ENCODE data around the gene WNT5B. TPM values are rescaled to one million over a fixed set of nuclear protein-coding genes. Genes with fewer than 3 reads are reported as not detected.

WNT5B gene
- total RNA-seq, 1 donor from 2014 or later, result 54.4 TPM

DNA sequence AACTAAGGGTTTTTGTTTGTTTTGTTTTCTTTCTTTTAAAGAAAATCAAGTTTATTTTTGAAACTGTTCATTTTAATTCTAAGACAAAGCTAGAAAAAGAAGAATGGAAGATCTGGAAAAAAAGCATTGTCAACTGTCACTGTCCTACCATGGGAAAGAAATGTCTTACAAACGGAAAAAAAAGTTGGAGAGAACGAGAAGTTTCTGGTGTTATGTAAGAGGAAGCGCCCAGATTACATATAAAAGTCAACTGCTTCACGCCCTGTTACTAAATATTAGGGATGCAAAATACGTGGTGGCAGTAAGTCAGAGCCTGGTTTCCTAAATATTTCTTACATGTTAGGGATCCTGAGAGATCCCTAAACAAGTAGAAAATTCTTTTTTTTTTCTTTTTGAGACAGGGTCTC is 20.3 kb upstream of the WNT5B start:
- Mint-ChIP-seq H3K4me3 (no peak overlapping the region), H3K27me3 (ENCODE audit: low read depth) (no peaks in the 10 kb centered on the region), H3K27ac (no peak overlapping the region), H3K9me3 (no peaks in the 10 kb centered on the region), H3K4me1 (peaks cover 28% of the 10 kb centered on the region), H3K36me3 (no peaks in the 10 kb centered on the region)
- TF ChIP-seq, protein P1, sequence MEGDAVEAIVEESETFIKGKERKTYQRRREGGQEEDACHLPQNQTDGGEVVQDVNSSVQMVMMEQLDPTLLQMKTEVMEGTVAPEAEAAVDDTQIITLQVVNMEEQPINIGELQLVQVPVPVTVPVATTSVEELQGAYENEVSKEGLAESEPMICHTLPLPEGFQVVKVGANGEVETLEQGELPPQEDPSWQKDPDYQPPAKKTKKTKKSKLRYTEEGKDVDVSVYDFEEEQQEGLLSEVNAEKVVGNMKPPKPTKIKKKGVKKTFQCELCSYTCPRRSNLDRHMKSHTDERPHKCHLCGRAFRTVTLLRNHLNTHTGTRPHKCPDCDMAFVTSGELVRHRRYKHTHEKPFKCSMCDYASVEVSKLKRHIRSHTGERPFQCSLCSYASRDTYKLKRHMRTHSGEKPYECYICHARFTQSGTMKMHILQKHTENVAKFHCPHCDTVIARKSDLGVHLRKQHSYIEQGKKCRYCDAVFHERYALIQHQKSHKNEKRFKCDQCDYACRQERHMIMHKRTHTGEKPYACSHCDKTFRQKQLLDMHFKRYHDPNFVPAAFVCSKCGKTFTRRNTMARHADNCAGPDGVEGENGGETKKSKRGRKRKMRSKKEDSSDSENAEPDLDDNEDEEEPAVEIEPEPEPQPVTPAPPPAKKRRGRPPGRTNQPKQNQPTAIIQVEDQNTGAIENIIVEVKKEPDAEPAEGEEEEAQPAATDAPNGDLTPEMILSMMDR (IDR thresholded peaks at IDR 0.05; ENCODE audit: unreplicated experiment), result no peak
- no peak for DNase-seq (ENCODE audit: low spot score in 2 of 2, unreplicated experiment in 2 of 2)

DNA sequence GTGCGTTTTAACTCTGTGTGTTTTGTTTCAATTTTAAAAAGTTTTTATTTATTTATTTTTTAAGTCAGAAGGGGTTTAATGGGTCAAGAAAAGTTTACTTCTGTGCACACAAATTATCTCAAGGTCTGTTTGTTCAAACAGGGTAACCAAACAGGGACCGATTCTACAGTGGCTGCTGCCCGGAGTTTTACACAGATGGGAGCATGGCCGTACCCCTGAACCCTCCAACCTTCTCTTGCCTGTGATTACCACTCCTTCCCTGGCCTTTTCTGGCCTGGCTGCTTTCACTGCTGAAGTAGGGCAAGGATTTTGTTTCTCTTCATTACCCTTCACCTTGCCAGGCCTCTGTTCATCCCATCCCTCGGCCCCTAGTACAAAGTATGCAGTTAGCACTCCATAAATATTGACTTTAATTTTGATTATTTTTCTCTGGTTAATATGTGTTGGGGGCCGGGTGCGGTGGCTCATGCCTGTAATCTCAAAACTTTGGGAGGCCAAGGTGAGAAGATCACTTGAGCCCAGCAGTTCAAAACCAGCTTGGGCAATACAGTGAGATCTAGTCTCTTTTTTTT is 18.9 kb upstream of the WNT5B start:
- H3K9me3 Mint-ChIP-seq, result no peaks in the 10 kb centered on the region
- no peaks in the 10 kb centered on the region for H3K36me3 Mint-ChIP-seq
- H3K27ac Mint-ChIP-seq, result no peak overlapping the region
- no peaks in the 10 kb centered on the region for H3K27me3 Mint-ChIP-seq (ENCODE audit: low read depth)
- peaks cover 20% of the 10 kb centered on the region for H3K4me1 Mint-ChIP-seq
- no peak for DNase-seq (ENCODE audit: low spot score in 2 of 2, unreplicated experiment in 2 of 2)
- no peak overlapping the region for H3K4me3 Mint-ChIP-seq
- TF ChIP-seq, protein P1 (IDR thresholded peaks at IDR 0.05; ENCODE audit: unreplicated experiment), result no peak

DNA sequence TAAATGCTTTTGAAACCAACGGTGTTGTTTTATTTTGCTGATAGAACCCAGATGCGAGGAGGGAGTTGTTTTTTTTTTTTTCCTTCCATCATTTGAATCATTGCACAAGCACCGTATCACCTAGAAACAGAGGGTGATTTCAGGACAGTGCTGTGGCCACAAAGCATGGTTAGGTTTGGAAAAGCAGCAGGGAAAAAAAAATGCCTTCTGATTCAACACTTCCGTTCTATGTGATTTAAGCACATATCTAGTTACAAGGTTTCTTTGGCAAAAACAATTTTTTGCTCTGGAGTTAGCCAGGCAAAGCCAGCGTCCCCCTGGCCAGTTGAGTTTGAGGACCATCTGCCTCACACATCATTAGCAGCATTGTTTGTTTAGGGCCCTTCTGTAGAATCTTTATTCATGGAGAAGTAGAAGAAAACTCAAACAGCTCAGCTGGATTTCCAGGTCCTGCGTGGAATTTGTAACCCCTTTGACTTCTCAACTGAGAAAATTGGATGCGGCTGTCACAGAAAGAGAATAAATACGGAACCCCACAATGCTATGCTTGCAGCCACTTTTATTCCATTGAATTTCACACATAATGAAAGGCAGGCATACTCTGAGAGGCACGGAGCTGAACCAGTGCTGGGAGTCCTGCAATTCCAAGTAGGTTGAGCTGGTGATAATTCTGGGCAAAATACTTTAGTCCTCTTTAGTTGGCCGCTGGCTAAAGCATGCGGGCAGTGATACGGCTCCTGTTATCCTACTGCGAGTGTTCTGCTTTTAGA is 17.0 kb upstream of the WNT5B start:
- H3K27me3 Mint-ChIP-seq (ENCODE audit: low read depth), result no peaks in the 10 kb centered on the region
- H3K36me3 Mint-ChIP-seq, result no peaks in the 10 kb centered on the region
- H3K4me3 Mint-ChIP-seq, result no peak overlapping the region
- TF ChIP-seq, protein P1 (IDR thresholded peaks at IDR 0.05; ENCODE audit: unreplicated experiment), result no peak
- no peaks in the 10 kb centered on the region for H3K9me3 Mint-ChIP-seq
- peaks cover 4% of the 10 kb centered on the region for H3K4me1 Mint-ChIP-seq
- H3K27ac Mint-ChIP-seq, result no peak overlapping the region
- DNase-seq (ENCODE audit: low spot score in 2 of 2, unreplicated experiment in 2 of 2), result no peak

DNA sequence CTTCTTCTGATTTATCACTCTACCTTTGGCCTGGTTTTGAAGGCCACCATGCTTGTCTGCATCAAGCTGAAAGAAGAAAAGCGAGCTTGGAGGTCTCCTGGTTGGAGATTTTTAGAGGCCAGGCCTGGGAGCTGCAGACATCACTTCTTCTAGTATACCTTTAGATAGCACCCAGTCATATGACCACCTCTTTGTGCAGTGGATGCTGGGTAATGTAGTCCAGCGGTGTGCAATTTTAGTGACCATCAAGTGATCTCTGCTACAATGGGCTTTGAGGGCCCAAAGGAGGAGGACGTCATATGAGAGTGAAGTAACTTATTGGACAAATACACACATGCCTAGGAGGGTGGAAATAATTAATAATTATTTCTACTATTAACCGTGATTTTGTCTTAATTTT is 15.2 kb upstream of the WNT5B start:
- DNase-seq (ENCODE audit: low spot score in 2 of 2, unreplicated experiment in 2 of 2), result no peak
- peaks cover 4% of the 10 kb centered on the region for H3K4me1 Mint-ChIP-seq
- H3K9me3 Mint-ChIP-seq, result no peaks in the 10 kb centered on the region
- TF ChIP-seq, protein P1 (IDR thresholded peaks at IDR 0.05; ENCODE audit: unreplicated experiment), result no peak
- H3K4me3 Mint-ChIP-seq, result no peak overlapping the region
- no peaks in the 10 kb centered on the region for H3K27me3 Mint-ChIP-seq (ENCODE audit: low read depth)
- H3K27ac Mint-ChIP-seq, result no peak overlapping the region
- H3K36me3 Mint-ChIP-seq, result no peaks in the 10 kb centered on the region

DNA sequence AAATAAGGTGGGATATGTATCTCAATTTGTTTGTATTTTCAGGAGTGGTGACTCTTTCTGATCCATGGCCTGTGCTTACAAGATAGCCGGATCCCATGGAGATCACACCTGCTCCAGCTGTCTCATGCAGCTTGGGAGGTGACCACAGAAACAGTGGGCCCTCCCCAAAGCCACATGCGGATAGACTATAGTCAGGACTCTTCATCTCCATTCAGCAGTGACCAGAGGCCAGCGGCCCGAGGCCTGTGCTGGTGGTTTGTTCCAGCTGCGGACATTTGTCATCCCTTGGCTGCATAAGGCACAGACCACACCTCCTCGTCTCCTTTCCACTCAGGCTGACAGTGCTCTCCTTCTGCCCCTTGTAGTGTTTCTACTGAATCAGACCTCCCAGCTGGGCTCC is 14.7 kb upstream of the WNT5B start:
- H3K36me3 Mint-ChIP-seq, result no peaks in the 10 kb centered on the region
- TF ChIP-seq, protein P1 (IDR thresholded peaks at IDR 0.05; ENCODE audit: unreplicated experiment), result no peak
- no peak overlapping the region for H3K27ac Mint-ChIP-seq
- H3K9me3 Mint-ChIP-seq, result no peaks in the 10 kb centered on the region
- no peaks in the 10 kb centered on the region for H3K27me3 Mint-ChIP-seq (ENCODE audit: low read depth)
- no peak overlapping the region for H3K4me3 Mint-ChIP-seq
- peaks cover 7% of the 10 kb centered on the region for H3K4me1 Mint-ChIP-seq
- no peak for DNase-seq (ENCODE audit: low spot score in 2 of 2, unreplicated experiment in 2 of 2)

Measured in mesothelial cell of epicardium (in vitro differentiated cells).